H1 (cell line): ENCODE results near the gene SPPL2B. TPM values are rescaled to one million over a fixed set of nuclear protein-coding genes. Genes with fewer than 3 reads are reported as not detected.

ENCODE experiments used
- CTCF ChIA-PET: fragments of 300-600 bp; sonication (Branson Sonifier 250); formaldehyde crosslinking; loops from one replicate; lab custom pipeline; 2021; ENCODE audit not compliant: partially characterized antibody; lab: Charles Lee
- POLR2A ChIA-PET: fragments of 300-600 bp; sonication (Branson Sonifier 250); formaldehyde crosslinking; loops from one replicate; lab custom pipeline; 2021; ENCODE audit warnings: inconsistent platforms; ENCODE audit not compliant: partially characterized antibody; lab: Charles Lee
- DNase-seq, 2 experiments: peaks; one replicate each; pipeline versions ENCODE4 v3.0.0 to v3.0.0-alpha.2; 2010 to 2022; ENCODE audit warnings: low spot score in 2 of 2, low read depth in 1 of 2, mixed read lengths in 1 of 2
- FAIRE-seq: peaks from 2 replicates; lab custom pipeline; 2011; peaks lifted over from hg19 to GRCh38; lab: Jason Lieb, UNC
- H2AFZ ChIP-seq: 2 replicates; pipeline ENCODE4 v1.8.1; 2012; ENCODE audit warnings: low read length, inconsistent platforms
- H2AK5ac ChIP-seq: 2 replicates; pipeline ENCODE4 v1.6.1; 2013; ENCODE audit warnings: low read depth, low read length
- H2BK120ac ChIP-seq: replicated peaks from 2 replicates; pipeline ENCODE3; 2013; ENCODE audit warnings: low read depth, low read length, inconsistent platforms
- H2BK12ac ChIP-seq: 2 replicates; pipeline ENCODE4 v1.6.1; 2013; ENCODE audit warnings: low read depth, low read length
- H2BK15ac ChIP-seq: 2 replicates; pipeline ENCODE4 v1.6.1; 2013; ENCODE audit warnings: low read length
- H2BK20ac ChIP-seq: 2 replicates; pipeline ENCODE4 v1.6.1; 2013; ENCODE audit warnings: low read length
- H2BK5ac ChIP-seq: 2 replicates; pipeline ENCODE4 v1.6.1; 2013; ENCODE audit warnings: low read depth, low read length
- H3K14ac ChIP-seq: 2 replicates; pipeline ENCODE4 v1.6.1; 2013; ENCODE audit warnings: inconsistent platforms; ENCODE audit not compliant: insufficient read length
- H3K18ac ChIP-seq: 2 replicates; pipeline ENCODE4 v1.6.1; 2013; ENCODE audit warnings: low read length; ENCODE audit errors: extremely low read depth
- H3K23ac ChIP-seq: 2 replicates; pipeline ENCODE4 v1.6.1; 2013; ENCODE audit warnings: inconsistent platforms; ENCODE audit not compliant: insufficient read length
- H3K23me2 ChIP-seq: 2 replicates; pipeline ENCODE4 v1.6.1; 2013; ENCODE audit warnings: low read depth, low read length
- H3K27ac ChIP-seq: 2 replicates; pipeline ENCODE4 v1.6.1; 2011; ENCODE audit warnings: low read depth, low read length, inconsistent platforms
- H3K27me3 ChIP-seq, 4 experiments: replicated peaks in 1 of 4; 1 replicate in 1 of 4; 2 replicates in 3 of 4; pipeline versions ENCODE4 v1.6.1 to v1.8.1; 2011 to 2013; ENCODE audit warnings: low read length in 3 of 4, mild to moderate bottlenecking in 3 of 4, inconsistent platforms in 2 of 4, mixed read lengths in 2 of 4, moderate library complexity in 1 of 4; ENCODE audit not compliant: control insufficient read depth in 3 of 4, insufficient read depth in 3 of 4; ENCODE audit errors: extremely low read depth in 1 of 4
- H3K36me3 ChIP-seq, 4 experiments: 2 replicates each; pipeline versions ENCODE4 v1.6.1 to v1.8.1; 2011 to 2013; ENCODE audit warnings: mild to moderate bottlenecking in 4 of 4, low read length in 3 of 4, moderate library complexity in 2 of 4, control low read depth in 1 of 4, inconsistent platforms in 1 of 4; ENCODE audit not compliant: insufficient read depth in 4 of 4, control insufficient read depth in 2 of 4
- H3K4ac ChIP-seq: replicated peaks from 2 replicates; pipeline ENCODE3; 2013; ENCODE audit warnings: low read length, low read depth, mixed read lengths, inconsistent platforms; ENCODE audit not compliant: insufficient read length
- H3K4me1 ChIP-seq, 4 experiments: replicated peaks in 1 of 4; 1 replicate in 1 of 4; 2 replicates in 3 of 4; pipeline versions ENCODE4 v1.6.1 to v1.8.1; 2011 to 2013; ENCODE audit warnings: low read length in 3 of 4, inconsistent platforms in 2 of 4, mixed read lengths in 1 of 4; ENCODE audit not compliant: insufficient read depth in 4 of 4, control insufficient read depth in 3 of 4
- H3K4me2 ChIP-seq, 2 experiments: 2 replicates each; pipeline versions ENCODE4 v1.6.1 to v1.8.1; 2011 to 2013; ENCODE audit warnings: low read depth in 2 of 2, low read length in 2 of 2, control low read depth in 1 of 2, inconsistent platforms in 1 of 2, mild to moderate bottlenecking in 1 of 2; ENCODE audit not compliant: insufficient read depth in 1 of 2
- H3K4me3 ChIP-seq, 4 experiments: fragments of 200-600, 300-600 bp in 1 of 4; sonication (generic), shearing (Covaris generic), sonication (Bioruptor Twin) in 1 of 4; 2 replicates each; pipeline versions ENCODE4 v1.5.1 to v1.8.1; 2011 to 2016; ENCODE audit warnings: low read length in 4 of 4, low read depth in 3 of 4, control low read depth in 2 of 4, inconsistent platforms in 2 of 4, mild to moderate bottlenecking in 2 of 4, mixed read lengths in 1 of 4, moderate library complexity in 1 of 4; ENCODE audit not compliant: insufficient read depth in 2 of 4; ENCODE audit errors: extremely low read depth in 1 of 4
- H3K56ac ChIP-seq: replicated peaks from 2 replicates; pipeline ENCODE3; 2013; ENCODE audit warnings: low read depth, mild to moderate bottlenecking, mixed read lengths, low read length, inconsistent platforms; ENCODE audit not compliant: insufficient read length
- H3K79me1 ChIP-seq: 2 replicates; pipeline ENCODE4 v1.6.1; 2013; ENCODE audit warnings: low read depth, low read length, control low read depth
- H3K79me2 ChIP-seq, 2 experiments: 2 replicates each; pipeline versions ENCODE4 v1.6.1 to v1.8.1; 2012 to 2013; ENCODE audit warnings: low read length in 2 of 2, mild to moderate bottlenecking in 2 of 2, inconsistent platforms in 1 of 2; ENCODE audit not compliant: insufficient read depth in 2 of 2, control insufficient read depth in 1 of 2
- H3K9ac ChIP-seq, 4 experiments: replicated peaks in 1 of 4; 1 replicate in 1 of 4; 2 replicates in 3 of 4; pipeline versions ENCODE4 v1.6.1 to v1.8.1; 2011 to 2013; ENCODE audit warnings: low read depth in 3 of 4, low read length in 3 of 4, control low read depth in 2 of 4, mild to moderate bottlenecking in 2 of 4, moderate library complexity in 2 of 4, inconsistent platforms in 1 of 4; ENCODE audit errors: extremely low read depth in 1 of 4
- H3K9me3 ChIP-seq, 2 experiments: 2 replicates each; pipeline versions ENCODE4 v1.6.1 to v1.8.1; 2012 to 2013; ENCODE audit warnings: mild to moderate bottlenecking in 2 of 2, moderate library complexity in 2 of 2, control low read depth in 1 of 2, inconsistent platforms in 1 of 2, low read depth in 1 of 2, low read length in 1 of 2, mixed read lengths in 1 of 2; ENCODE audit not compliant: insufficient read depth in 2 of 2
- H4K20me1 ChIP-seq, 2 experiments: replicated peaks in 1 of 2; 2 replicates each; pipeline versions ENCODE3 to v1.8.1; 2011 to 2013; ENCODE audit warnings: inconsistent platforms in 2 of 2, low read length in 2 of 2, mild to moderate bottlenecking in 1 of 2; ENCODE audit not compliant: insufficient read depth in 2 of 2, control insufficient read depth in 1 of 2
- H4K5ac ChIP-seq: 2 replicates; pipeline ENCODE4 v1.6.1; 2013; ENCODE audit warnings: low read length, low read depth, mixed read lengths, inconsistent platforms; ENCODE audit not compliant: insufficient read length
- H4K8ac ChIP-seq: 2 replicates; pipeline ENCODE4 v1.8.0; 2013; ENCODE audit warnings: mild to moderate bottlenecking, moderate library complexity, low read length, inconsistent platforms; ENCODE audit not compliant: insufficient read depth; ENCODE audit errors: extremely low read depth
- H4K91ac ChIP-seq: replicated peaks from 2 replicates; pipeline ENCODE3; 2013; ENCODE audit warnings: low read length, mixed read lengths, inconsistent platforms; ENCODE audit not compliant: insufficient read length
- BACH1 ChIP-seq: IDR thresholded peaks from 2 replicates; pipeline ENCODE4 v1.6.1; 2012; ENCODE audit warnings: low read length, improper control_type of control experiment
- CHD1 ChIP-seq: IDR thresholded peaks from 2 replicates; pipeline ENCODE4 v1.6.1; 2012; ENCODE audit warnings: low read depth, low read length, improper control_type of control experiment
- RAD21 ChIP-seq, 2 experiments: IDR thresholded peaks in 1 of 2; conservative IDR thresholded peaks in 1 of 2; 2 replicates each; pipeline ENCODE4 v1.6.1; 2011; ENCODE audit warnings: low read depth in 2 of 2, low read length in 2 of 2, improper control_type of control experiment in 1 of 2, inconsistent platforms in 1 of 2, mild to moderate bottlenecking in 1 of 2, moderate library complexity in 1 of 2
- SP2 ChIP-seq: IDR thresholded peaks from 2 replicates; pipeline ENCODE4 v1.6.1; 2012; ENCODE audit warnings: mild to moderate bottlenecking, low read length, inconsistent platforms
- USF2 ChIP-seq: IDR thresholded peaks from 2 replicates; pipeline ENCODE4 v1.6.1; 2011; ENCODE audit warnings: low read length, improper control_type of control experiment
- WGBS, 2 experiments: shearing (Covaris generic) in 1 of 2; methylation state at CpG; one replicate each; pipeline versions ENCODE4 v1.1.6 to v1.1.7; 2013 to 2015; ENCODE audit warnings: low lambda C conversion rate in 2 of 2, mixed read lengths in 2 of 2, inconsistent platforms in 1 of 2, low coverage in 1 of 2, missing lambda C conversion rate in 1 of 2; ENCODE audit not compliant: insufficient replicate concordance in 2 of 2, insufficient coverage in 1 of 2, insufficient read length in 1 of 2; ENCODE audit errors: extremely low coverage in 1 of 2, missing lambda C conversion rate in 1 of 2; 5-methylcytosine and 5-hydroxymethylcytosine counted together
- polyA plus RNA-seq, 7 experiments: library from polyadenylated mRNA; depleted of rRNA in 3 of 7; stranded (reverse) in 5 of 7; unstranded in 2 of 7; fragments of >200 nt in 5 of 7; fragments of 200-250 nt in 2 of 7; gene quantifications; 1 replicate in 5 of 7; 2 replicates in 1 of 7; 4 replicates in 1 of 7; pipeline versions ENCODE4 v1.2.1 to v1.2.3, GENCODE V29; 2011 to 2013; ENCODE audit warnings: missing spikeins in 2 of 7, mixed read lengths in 2 of 7
- total RNA-seq: library from RNA; stranded (reverse); fragmentation: NEBNext Ultra II Directional; extraction: Animal tissue kit (Norgen Biotek cat#: 25700); gene quantifications from 2 replicates; pipeline ENCODE4 v1.2.1, GENCODE V29; 2021

SPPL2B gene
- total and polyA plus RNA-seq, 2 of the 8 experiments (the other 6 are each of a cell fraction or from before 2014, with no cell fraction given), result 34.8 to 55.7 TPM

- H4K20me1 ChIP-seq, result no peaks in the 10 kb centered on the region
- H3K27me3 ChIP-seq, result no peaks in the 10 kb centered on the region
- no peak overlapping the region for H3K9ac ChIP-seq
- H3K4ac ChIP-seq, result no peak overlapping the region
- H3K56ac ChIP-seq, result no peak overlapping the region
- H2BK20ac ChIP-seq, result no peak overlapping the region
- FAIRE-seq (no peak), DNase-seq (no peak)
- H2BK120ac ChIP-seq, result no peak overlapping the region
- no peak overlapping the region for H3K14ac ChIP-seq
- H4K91ac ChIP-seq, result no peak overlapping the region
- H3K23me2 ChIP-seq, result no peaks in the 10 kb centered on the region
- H2AK5ac ChIP-seq, result no peak overlapping the region
- no peaks in the 10 kb centered on the region for H3K9me3 ChIP-seq
- CTCF ChIA-PET, result interaction anchor here (1.1 to 1.2 kb wide), 2 partner anchors 17 to 123 kb away, joined by 3 to 6 read pairs; no protein-coding TSS in a partner anchor
- no peaks in the 10 kb centered on the region for H3K79me1 ChIP-seq
- H3K18ac ChIP-seq, result no peak overlapping the region
- no peak overlapping the region for H2BK15ac ChIP-seq
- H2BK12ac ChIP-seq, result no peak overlapping the region
- no peak overlapping the region for H2AFZ ChIP-seq
- H4K8ac ChIP-seq, result no peak overlapping the region
- no peaks in the 10 kb centered on the region for H3K79me2 ChIP-seq
- H2BK5ac ChIP-seq, result no peak overlapping the region
- H3K4me2 ChIP-seq, result no peak overlapping the region
- H4K5ac ChIP-seq, result no peak overlapping the region
- no peaks in the 10 kb centered on the region for H3K36me3 ChIP-seq
- H3K27ac ChIP-seq, result no peak overlapping the region
- POLR2A ChIA-PET, result interaction anchor here (1.2 to 1.7 kb wide), 4 partner anchors 13 to 130 kb away, joined by 3 to 7 read pairs (median 4); partner anchors contain the start of genes GADD45B and TIMM13
- H3K23ac ChIP-seq, result no peak overlapping the region
- no peaks in the 10 kb centered on the region for H3K4me1 ChIP-seq
- no peak overlapping the region for H3K4me3 ChIP-seq
- 98% methylated on average over 4 of the region's 4 CpGs; no CpG with 5 or more reads in 1 of the 2 experiments for WGBS, 2 experiments
- TF ChIP-seq BACH1, result no peak
- TF ChIP-seq RAD21 (IDR thresholded peaks at IDR 0.05 in 1 of 2, conservative IDR thresholded peaks at IDR 0.05 in 1 of 2; ENCODE audit: low read depth in 2 of 2, low read length in 2 of 2), result no peak
- TF ChIP-seq CHD1, result no peak
- TF ChIP-seq SP2, result no peak
- no peak for TF ChIP-seq USF2
Measured at GRCh38 chr19:2399582-2399981, 71.1 kb downstream of the SPPL2B start.
